Measurements from ENCODE around the gene CASKIN1. TPM values are rescaled to one million over a fixed set of nuclear protein-coding genes. Genes with fewer than 3 reads are reported as not detected.

The CASKIN1 gene
- total and polyA plus RNA-seq, 2 donors from 2014 or later, result 0.30 to 0.66 TPM

- no peak for FAIRE-seq
- no peaks in the 10 kb centered on the region for H3K36me3 ChIP-seq (ENCODE audit: control insufficient read depth in 2 of 3, insufficient read depth in 3 of 3, low read length in 3 of 3)
- peaks cover 0 to 5% (median 3%) of the 10 kb centered on the region in 3 donors for H3K4me1 ChIP-seq (ENCODE audit: control insufficient read depth in 2 of 3, insufficient read depth in 2 of 3, low read depth in 1 of 3, low read length in 3 of 3)
- no peak for TF ChIP-seq CTCF (IDR thresholded peaks at IDR 0.05; ENCODE audit: borderline replicate concordance, extremely low read depth, insufficient read depth)
- no peak overlapping the region for H3K4me3 ChIP-seq (ENCODE audit: low read length in 3 of 3)
- no peak overlapping the region for H3K27ac ChIP-seq (ENCODE audit: low read depth in 2 of 2, low read length in 2 of 2)
- intact Hi-C loops (cut with DNase I), result no loop called here
- no peaks in the 10 kb centered on the region for H3K9me3 ChIP-seq (ENCODE audit: control insufficient read depth in 2 of 3, insufficient read depth in 1 of 3, low read length in 3 of 3)
- H3K9ac ChIP-seq (ENCODE audit: low read length in 3 of 3), result no peak overlapping the region
- DNase-seq, result no peak
- no peaks in the 10 kb centered on the region for H3K27me3 ChIP-seq (ENCODE audit: control insufficient read depth, insufficient read depth, low read length)
Observed at GRCh38 chr16:2200313-2200712, 3.9 kb upstream of the CASKIN1 start.

GRCh38 chr16:2199621-2200139 lies 3.3 kb upstream of the CASKIN1 start:
- Histone ChIP-seq H3K4me1 (ENCODE audit: control insufficient read depth in 2 of 3, insufficient read depth in 2 of 3, low read depth in 1 of 3, low read length in 3 of 3) (peaks cover 0 to 4% (median 2%) of the 10 kb centered on the region in 3 donors), H3K27ac (ENCODE audit: low read depth in 2 of 2, low read length in 2 of 2) (no peak overlapping the region), H3K9ac (ENCODE audit: low read length in 3 of 3) (no peak overlapping the region), H3K4me3 (ENCODE audit: low read length in 3 of 3) (no peak overlapping the region), H3K27me3 (ENCODE audit: control insufficient read depth, insufficient read depth, low read length) (no peaks in the 10 kb centered on the region), H3K36me3 (ENCODE audit: control insufficient read depth in 2 of 3, insufficient read depth in 3 of 3, low read length in 3 of 3) (no peaks in the 10 kb centered on the region), H3K9me3 (ENCODE audit: control insufficient read depth in 2 of 3, insufficient read depth in 1 of 3, low read length in 3 of 3) (no peaks in the 10 kb centered on the region)
- DNase-seq, result no peak
- intact Hi-C loops (cut with DNase I), result no loop called here
- no peak for TF ChIP-seq CTCF (IDR thresholded peaks at IDR 0.05; ENCODE audit: borderline replicate concordance, extremely low read depth, insufficient read depth)
- no peak for FAIRE-seq

GRCh38 chr16:2199095-2199494 lies 2.7 kb upstream of the CASKIN1 start:
- no peak for TF ChIP-seq CTCF (IDR thresholded peaks at IDR 0.05; ENCODE audit: borderline replicate concordance, extremely low read depth, insufficient read depth)
- no peak overlapping the region for H3K27ac ChIP-seq (ENCODE audit: low read depth in 2 of 2, low read length in 2 of 2)
- DNase-seq, result no peak
- FAIRE-seq, result no peak
- H3K36me3 ChIP-seq (ENCODE audit: control insufficient read depth in 2 of 3, insufficient read depth in 3 of 3, low read length in 3 of 3), result no peaks in the 10 kb centered on the region
- intact Hi-C loops (cut with DNase I), result no loop called here
- H3K27me3 ChIP-seq (ENCODE audit: control insufficient read depth, insufficient read depth, low read length), result no peaks in the 10 kb centered on the region
- H3K4me3 ChIP-seq (ENCODE audit: low read length in 3 of 3), result no peak overlapping the region
- no peaks in the 10 kb centered on the region for H3K9me3 ChIP-seq (ENCODE audit: control insufficient read depth in 2 of 3, insufficient read depth in 1 of 3, low read length in 3 of 3)
- H3K9ac ChIP-seq (ENCODE audit: low read length in 3 of 3), result no peak overlapping the region
- peaks cover 0 to 3% (median 0%) of the 10 kb centered on the region in 3 donors for H3K4me1 ChIP-seq (ENCODE audit: control insufficient read depth in 2 of 3, insufficient read depth in 2 of 3, low read depth in 1 of 3, low read length in 3 of 3)

GRCh38 chr16:2198283-2198682 lies 1.9 kb upstream of the CASKIN1 start:
- Histone ChIP-seq H3K27me3 (ENCODE audit: control insufficient read depth, insufficient read depth, low read length) (no peaks in the 10 kb centered on the region), H3K9me3 (ENCODE audit: control insufficient read depth in 2 of 3, insufficient read depth in 1 of 3, low read length in 3 of 3) (no peaks in the 10 kb centered on the region), H3K27ac (ENCODE audit: low read depth in 2 of 2, low read length in 2 of 2) (no peak overlapping the region), H3K36me3 (ENCODE audit: control insufficient read depth in 2 of 3, insufficient read depth in 3 of 3, low read length in 3 of 3) (no peaks in the 10 kb centered on the region), H3K9ac (ENCODE audit: low read length in 3 of 3) (no peak overlapping the region), H3K4me3 (ENCODE audit: low read length in 3 of 3) (no peak overlapping the region), H3K4me1 (ENCODE audit: control insufficient read depth in 2 of 3, insufficient read depth in 2 of 3, low read depth in 1 of 3, low read length in 3 of 3) (peaks cover 0 to 3% (median 0%) of the 10 kb centered on the region in 3 donors)
- no peak for TF ChIP-seq CTCF (IDR thresholded peaks at IDR 0.05; ENCODE audit: borderline replicate concordance, extremely low read depth, insufficient read depth)
- DNase-seq (no peak), FAIRE-seq (no peak)
- intact Hi-C loops (cut with DNase I), result no loop called here

Data from kidney (tissue), 14 donors.